GM18526 (cell line): Measurements from ENCODE around the gene ZSWIM1.

ENCODE experiments used
- POLR2A ChIP-seq: IDR thresholded peaks from 3 replicates; pipeline ENCODE4 v1.6.1; 2011; ENCODE audit not compliant: insufficient read length; ENCODE audit errors: extremely low read depth

Gene ZSWIM1

DNA sequence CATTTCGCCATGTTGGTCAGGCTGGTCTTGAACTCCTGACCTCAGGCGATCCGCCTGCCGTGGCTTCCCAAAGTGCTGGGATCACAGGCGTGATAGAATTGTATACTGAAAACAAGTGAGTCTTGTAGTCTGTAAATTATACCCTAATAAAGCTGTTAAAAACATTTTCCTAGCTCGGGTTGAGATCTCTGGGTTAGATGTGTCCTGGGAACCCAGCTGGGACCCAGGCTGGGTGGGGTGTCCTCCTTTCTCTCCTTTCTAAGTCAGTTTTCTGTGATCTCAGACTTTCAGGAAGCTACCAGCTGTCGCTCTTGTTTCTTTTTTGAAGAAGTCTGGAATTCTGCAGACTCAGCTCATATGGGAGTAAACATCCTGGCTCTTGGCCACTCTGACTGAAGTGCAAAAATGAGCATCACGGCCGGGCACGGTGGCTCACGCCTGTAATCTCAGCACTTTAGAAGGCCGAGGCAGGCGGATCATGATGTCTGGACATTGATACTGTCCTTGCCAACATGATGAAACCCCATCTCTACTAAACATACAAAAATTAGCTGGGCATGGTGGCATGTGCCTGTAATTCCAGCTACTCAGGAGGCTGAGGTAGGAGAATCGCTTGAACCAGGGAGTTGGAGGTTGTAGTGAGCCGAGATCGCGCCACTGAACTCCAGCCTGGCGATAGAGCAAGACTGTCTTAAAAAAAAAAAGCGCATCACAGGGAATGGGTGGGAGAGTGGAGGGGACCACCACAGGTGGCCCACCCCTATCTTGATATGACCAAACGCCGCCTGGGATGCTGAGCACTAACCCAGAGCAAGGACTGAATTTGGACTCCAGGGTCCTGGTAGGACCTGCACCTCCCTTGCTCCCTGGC lies 43.6 kb downstream of the ZSWIM1 start:
- TF ChIP-seq POLR2A = no peak

DNA sequence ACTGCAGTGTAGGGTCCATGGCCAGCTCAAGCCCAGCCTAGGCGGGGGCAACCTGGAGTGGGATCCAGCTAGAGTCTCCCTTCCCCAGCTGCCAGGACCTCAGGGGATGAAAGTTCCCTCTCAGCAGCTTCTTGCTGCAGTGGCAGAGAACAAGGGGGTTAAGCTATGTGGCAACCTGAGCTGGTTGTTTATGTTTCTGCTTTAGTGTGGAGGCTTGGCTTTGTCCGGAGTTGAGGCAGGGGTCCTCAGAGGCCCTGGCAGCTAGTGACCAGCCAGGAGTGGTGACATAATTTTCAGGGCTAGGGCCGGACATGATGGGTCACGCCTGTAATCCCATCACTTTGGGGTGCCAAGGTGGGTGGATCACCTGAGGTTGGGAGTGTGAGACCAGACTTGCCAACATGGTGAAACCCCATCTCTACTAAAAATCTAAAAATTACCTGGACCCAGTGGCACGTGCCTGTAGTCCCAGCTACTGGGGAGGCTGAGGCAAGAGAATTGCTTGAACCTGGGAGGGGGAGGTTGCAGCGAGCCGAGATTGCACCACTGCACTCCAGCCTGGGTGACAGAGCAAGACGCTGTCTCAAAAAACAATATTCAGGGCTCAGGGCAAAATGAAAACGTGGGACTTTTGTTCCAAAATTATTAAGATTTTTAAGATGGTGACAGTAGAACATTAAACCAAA lies 44.9 kb downstream of the ZSWIM1 start:
- TF ChIP-seq POLR2A = no peak

DNA sequence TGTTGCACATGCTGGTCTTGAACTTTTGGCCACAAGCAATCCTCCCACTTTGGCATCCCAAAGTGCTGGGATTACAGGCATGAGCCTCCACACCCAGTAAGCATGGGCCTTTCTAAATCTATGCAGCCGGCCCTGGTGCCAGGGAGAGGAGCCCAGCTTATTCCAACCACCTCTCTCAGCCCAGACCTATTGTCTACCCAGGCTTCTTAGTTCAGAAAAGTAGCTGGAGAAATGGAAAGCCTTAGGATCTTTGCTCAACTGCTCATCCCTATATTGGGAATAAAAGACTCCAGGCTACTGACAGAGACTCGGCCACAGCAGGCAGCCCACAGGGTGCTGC lies 45.7 kb downstream of the ZSWIM1 start:
- no peak for TF ChIP-seq POLR2A

GRCh38 chr20:45927071-45927878 lies 46.2 kb downstream of the ZSWIM1 start:
- TF ChIP-seq POLR2A = no peak

DNA sequence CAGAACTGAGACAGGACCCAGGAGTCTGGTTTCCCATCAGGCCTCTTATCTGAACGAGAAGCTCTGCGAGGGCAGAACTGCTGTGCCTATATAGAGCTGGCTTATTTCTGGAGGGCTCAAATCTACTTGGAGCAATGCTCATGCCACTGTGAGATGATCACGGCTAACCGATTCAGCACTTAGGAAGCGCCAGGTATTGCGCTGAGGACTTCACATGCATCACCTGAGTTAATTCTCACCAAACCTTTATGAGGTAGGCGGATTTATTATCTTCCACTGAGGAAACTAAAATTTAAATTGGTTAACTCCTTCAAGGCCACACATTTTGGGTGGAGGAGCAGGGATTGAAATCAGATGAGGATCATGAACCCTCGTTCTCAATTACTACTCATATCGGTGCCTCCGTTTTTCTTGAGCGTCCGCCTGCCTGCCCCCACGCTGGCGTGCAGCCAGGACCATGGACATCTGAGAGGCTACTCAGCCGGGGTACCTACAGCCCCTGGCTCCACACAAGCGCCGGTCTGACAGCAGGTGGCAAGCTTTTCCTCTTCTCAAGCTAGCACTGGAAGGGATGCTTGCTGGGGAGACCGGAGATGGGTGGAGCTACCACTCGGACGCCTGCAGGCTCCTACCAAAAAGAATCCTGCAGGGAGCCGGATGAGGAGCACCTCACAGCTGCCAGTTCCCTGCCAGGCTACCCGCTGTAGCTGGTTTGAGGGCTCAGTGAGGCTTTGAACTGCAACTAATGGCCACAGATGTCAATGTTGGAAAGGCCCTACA lies 52.4 kb downstream of the ZSWIM1 start:
- TF ChIP-seq POLR2A = no peak

DNA sequence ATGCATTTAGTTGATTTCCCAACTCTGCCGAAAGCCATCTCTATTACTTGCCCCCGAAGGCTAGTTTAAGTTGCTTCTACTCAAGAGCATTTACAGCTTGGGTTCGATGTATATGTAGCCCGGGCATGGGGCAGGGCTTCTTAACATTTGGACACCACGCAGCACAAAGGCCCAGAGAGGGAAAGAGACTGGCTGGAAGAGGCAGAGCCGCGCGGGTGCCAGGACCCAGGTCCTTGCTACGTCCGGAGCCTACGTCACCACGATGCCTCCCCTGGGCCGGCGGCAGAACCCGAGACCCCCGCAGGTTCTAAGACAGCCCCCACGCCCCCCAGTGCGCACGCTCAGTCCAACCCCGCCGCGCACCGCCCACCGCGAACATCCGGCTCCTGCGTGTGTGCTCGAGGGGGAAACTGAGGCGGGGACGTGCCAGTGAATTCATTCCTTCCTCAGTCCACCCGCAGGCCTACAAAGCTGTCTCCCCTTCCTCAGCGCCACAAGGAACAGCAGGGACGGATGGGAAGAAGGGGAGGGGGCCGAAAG lies 53.1 kb downstream of the ZSWIM1 start:
- no peak for TF ChIP-seq POLR2A
